IPS-18c (cell line): ENCODE data around the gene ARHGEF19.
A peak's percentile ranks its signal among the peaks of the same experiment; 100 is the strongest.
"Not testable (repeated sequence)": the region's sequence is repeated elsewhere in the genome, so short reads cannot be mapped to it uniquely, and the experiment has no call there.

ENCODE experiments used
- H3K4me3 ChIP-seq: 2 replicates; pipeline ENCODE4 v1.7.0; 2013; ENCODE audit warnings: low read depth, mild to moderate bottlenecking, low read length, moderate library complexity; ENCODE audit not compliant: insufficient read depth
- H3K9me3 ChIP-seq: one replicate; pipeline ENCODE4 v1.6.1; 2013; ENCODE audit warnings: mild to moderate bottlenecking, low read length, moderate library complexity; ENCODE audit not compliant: control insufficient read depth, insufficient read depth

ARHGEF19 gene

GRCh38 chr1:16180291-16180824 lies 32.1 kb downstream of the ARHGEF19 start:
- Histone ChIP-seq H3K9me3 (no peaks in the 10 kb centered on the region), H3K4me3 (no peak overlapping the region)

- Histone ChIP-seq H3K4me3 (no peak overlapping the region), H3K9me3 (no peaks in the 10 kb centered on the region)
Measured at GRCh38 chr1:16178596-16179497, 33.6 kb downstream of the ARHGEF19 start.

- no peak overlapping the region for H3K4me3 ChIP-seq
- H3K9me3 ChIP-seq = no peaks in the 10 kb centered on the region
Measured at GRCh38 chr1:16177306-16177705, 35.1 kb downstream of the ARHGEF19 start.

- Histone ChIP-seq H3K4me3 (no peak overlapping the region), H3K9me3 (no peaks in the 10 kb centered on the region)
Measured at GRCh38 chr1:16176653-16177052, 35.8 kb downstream of the ARHGEF19 start.

- H3K4me3 ChIP-seq = no peak overlapping the region
- no peaks in the 10 kb centered on the region for H3K9me3 ChIP-seq
Measured at GRCh38 chr1:16175610-16176553, 36.6 kb downstream of the ARHGEF19 start.

DNA sequence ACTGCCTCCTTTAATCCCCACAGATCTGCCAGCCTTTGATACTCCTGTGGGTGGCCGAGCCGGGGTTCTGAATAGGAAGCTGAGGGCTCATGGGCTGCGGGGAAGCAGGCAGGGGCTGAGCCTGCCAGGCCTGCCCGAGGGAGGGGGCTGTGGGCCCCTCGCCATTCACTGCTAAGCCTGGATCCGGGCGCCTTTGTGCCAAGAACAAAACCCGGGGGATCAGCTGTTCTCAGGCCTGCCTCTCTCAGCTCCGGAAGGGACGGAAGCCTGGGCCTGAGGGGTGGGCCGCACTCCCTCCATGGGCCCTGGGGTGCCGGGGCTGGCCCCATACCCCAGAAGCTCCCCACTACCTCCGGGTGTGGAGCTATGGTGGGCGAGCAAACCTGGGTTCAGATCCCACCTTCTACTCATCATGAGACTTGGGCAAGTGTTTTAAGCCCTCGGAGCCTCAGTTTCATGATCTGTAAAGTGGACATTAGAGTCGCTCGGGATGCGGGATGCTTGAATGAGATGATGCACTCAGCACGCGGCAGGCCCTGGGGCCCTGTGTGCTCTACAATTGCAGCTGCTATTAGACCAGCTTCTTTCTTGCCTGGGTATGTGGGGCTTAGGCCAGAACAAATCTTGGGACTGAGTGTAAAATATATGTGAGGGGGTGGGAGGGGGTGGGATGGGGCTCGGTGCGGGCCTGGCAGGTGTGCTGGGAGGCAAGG lies 37.4 kb downstream of the ARHGEF19 start:
- Histone ChIP-seq H3K9me3 (no peaks in the 10 kb centered on the region), H3K4me3 (no peak overlapping the region)

DNA sequence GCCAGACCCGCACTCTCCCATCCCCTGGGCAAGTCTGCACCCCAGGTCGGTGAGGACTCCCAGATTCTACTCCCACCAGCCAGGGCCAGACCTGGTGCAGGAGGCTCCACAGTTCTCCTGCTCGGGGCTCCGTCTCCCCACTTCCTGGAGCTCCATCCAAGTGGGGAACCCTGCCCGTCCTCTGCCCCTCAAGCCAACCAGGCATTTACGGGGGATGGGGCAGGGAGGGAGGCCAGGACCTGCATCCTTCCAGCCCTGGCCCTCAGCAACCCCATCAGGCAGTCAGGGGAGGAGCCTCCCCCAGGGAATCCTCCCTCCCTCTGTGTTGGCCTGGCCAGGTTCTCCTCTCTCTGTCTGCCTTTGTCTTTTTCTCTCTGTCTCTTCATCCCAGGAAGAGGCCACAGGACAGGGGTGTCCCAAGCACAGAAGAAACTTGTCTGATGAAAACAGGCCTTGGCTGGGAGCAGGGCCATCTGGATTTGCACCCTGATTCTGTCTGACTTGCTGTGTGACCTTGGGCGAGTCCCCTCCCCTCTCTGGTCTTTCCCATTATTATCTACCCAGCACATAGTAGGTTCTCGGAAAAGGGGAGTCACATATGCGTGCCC lies 38.1 kb downstream of the ARHGEF19 start:
- H3K9me3 ChIP-seq = no peaks in the 10 kb centered on the region
- no peak overlapping the region for H3K4me3 ChIP-seq

- Histone ChIP-seq H3K9me3 (no peaks in the 10 kb centered on the region), H3K4me3 (no peak overlapping the region)
Measured at GRCh38 chr1:16173447-16174260, 38.8 kb downstream of the ARHGEF19 start.

DNA sequence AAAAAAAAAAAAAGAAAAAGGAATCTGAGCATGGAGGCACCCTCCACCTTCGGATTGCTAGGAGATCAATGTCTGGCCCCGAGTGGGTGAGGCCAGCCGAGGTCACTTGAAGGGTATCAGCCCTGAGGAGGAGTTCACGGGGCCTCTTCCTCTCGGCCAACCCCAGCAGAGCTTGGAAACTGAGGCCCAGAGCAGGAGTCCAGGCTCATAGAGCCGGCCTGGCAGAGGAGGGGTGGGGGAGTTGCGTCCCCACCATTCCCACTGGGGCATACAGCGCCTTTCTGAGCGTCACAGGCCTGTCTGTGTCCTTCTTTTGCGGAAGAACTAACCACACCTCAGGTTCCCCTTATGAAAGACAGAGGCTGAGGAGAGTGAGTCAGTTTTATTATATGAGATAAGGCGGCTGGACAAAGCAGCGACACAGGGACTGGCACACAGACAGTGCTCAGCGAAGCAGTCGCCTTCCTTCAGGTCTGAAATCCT lies 39.4 kb downstream of the ARHGEF19 start:
- Histone ChIP-seq H3K9me3 (no peaks in the 10 kb centered on the region), H3K4me3 (no peak overlapping the region)

- Histone ChIP-seq H3K9me3 (no peaks in the 10 kb centered on the region), H3K4me3 (no peak overlapping the region)
Measured at GRCh38 chr1:16172218-16172830, 40.1 kb downstream of the ARHGEF19 start.

DNA sequence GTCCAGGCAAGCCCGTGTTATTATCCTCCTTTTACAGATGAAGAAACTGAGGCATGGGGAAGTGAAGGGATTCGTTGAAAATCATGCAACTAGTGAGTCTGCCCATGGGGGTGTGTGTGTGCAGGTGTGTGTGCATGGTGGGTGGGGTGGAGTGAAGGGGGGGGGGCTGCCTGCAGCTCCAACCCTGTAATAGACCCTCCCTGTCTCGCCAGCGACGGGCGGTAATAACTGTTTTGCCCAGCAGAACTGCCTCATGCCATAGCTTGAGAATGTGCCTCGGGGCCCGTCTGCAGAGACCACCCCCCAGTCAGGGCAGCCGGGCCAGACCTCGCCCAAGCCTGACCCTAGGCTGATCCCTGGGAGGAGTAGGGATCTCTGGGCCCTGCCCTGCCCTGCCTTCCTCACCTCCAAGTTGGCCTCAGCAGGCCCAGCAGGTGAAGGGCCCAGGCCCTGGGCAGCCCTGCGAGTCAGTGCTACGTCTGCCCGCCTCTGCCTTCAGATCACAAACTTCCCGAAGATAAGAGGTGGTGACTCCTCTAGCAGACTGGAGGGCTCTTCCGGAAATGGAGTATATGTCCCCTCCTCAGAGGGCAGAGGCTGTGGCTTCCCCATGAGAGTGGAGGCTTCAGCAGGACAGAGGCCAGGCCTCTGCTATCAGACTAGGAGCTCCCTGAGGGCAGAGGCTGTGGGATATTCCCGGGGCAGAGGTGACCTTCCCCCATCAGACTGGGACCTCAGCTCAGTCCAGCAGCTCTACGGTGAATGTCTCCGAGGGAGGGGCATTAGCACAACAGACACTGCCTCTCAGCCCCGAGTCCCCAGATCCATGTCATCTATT lies 40.9 kb downstream of the ARHGEF19 start:
- H3K9me3 ChIP-seq = no peaks in the 10 kb centered on the region
- no peak overlapping the region for H3K4me3 ChIP-seq

DNA sequence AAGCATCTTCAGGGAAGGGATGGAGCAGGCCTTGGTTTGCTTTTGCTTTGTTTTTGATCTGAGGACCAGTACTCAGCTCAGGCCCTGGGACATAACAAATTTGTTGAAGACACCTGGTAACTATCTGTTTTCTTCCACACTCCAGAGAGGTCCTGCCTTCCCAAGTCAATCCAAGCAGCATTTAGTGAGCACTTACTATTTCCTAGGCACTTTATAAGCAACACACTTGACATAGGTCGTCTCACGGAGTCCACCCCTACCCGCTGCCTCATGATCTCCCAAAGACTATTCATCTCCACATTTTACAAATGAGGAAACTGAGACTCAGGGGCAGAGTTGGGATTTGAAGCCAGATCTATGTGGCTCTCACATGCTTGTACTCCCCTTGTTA lies 42.2 kb downstream of the ARHGEF19 start:
- no peaks in the 10 kb centered on the region for H3K9me3 ChIP-seq
- no peak overlapping the region for H3K4me3 ChIP-seq

DNA sequence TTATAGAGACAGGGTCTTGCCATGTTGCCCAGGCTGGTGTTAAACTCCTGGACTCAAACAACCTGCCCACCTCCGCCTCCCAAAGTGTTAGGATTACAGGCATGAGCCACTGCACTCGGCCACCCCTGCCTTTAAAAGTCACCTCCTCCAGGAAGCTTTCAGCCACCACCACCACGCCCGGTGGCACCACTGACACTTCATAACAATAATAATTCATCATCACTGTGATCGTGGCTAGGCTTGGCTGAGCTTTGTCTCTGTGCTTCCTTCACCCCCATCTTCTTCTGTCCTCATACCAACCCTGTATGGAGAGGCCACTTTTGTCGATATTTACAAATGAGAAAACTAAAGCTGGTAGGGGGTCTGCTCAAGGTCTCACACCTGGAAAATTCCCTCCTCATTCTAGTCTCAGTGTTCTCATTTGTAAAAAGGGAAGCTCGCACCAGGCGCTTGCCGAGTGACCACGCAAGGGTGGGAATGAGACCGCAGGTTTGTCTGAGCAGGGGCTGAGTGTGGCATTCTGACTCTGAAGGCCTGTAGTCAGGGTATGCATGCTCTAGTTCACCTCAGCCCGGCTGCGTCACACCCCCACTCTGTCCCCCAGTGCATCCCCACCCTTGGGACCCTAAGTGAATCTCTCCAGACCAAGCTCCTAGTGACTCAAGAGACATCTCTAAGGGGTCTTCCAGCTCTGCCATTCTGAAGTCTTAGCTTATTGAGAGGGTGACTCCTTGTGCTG lies 43.7 kb downstream of the ARHGEF19 start:
- Histone ChIP-seq H3K9me3 (no peaks in the 10 kb centered on the region), H3K4me3 (no peak overlapping the region)

DNA sequence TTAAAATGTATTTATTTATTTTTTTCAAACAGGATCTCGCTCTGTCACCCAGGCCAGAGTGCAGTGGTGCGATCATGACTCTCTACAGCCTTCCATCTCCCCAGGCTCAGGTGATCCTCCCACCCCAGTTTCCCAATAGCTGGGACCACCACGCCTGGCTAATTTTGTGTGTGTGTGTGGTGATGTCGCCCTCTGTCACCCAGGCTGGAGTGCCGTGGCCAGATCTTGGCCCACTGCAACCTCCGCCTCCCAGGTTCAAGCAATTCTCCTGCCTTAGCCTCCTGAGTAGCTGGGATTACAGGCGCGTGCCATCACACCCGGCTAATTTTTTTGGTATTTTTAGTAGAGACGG lies 44.3 kb downstream of the ARHGEF19 start:
- H3K4me3 ChIP-seq = peak overlapping the region; percentile 58; the same call in 1 of the 2 replicates
- H3K9me3 ChIP-seq = not testable (repeated sequence)
